Activated naive CD8-positive, alpha-beta T cell treated with anti-CD3 and anti-CD28 coated beads, Interleukin-2, amount 50 U/mL, for 24 hours (primary cell): Measurements from ENCODE around the gene COG1.
A peak's percentile ranks its signal among the peaks of the same experiment; 100 is the strongest.

ENCODE experiments used
- ATAC-seq: fragments of 150-1000 bp; cut with Tn5 transposase; one replicate; pipeline ENCODE4 v1.10.0; 2021
- DNase-seq: peaks from one replicate; pipeline ENCODE4 v3.0.0; 2021
- H3K27ac Mint-ChIP-seq: one replicate; pipeline ENCODE4 v1.8.0; 2021; ENCODE audit warnings: mild to moderate bottlenecking, mixed read lengths
- H3K27me3 Mint-ChIP-seq: one replicate; pipeline ENCODE4 v1.8.0; 2021; ENCODE audit warnings: mixed read lengths
- H3K36me3 Mint-ChIP-seq: one replicate; pipeline ENCODE4 v1.8.0; 2021; ENCODE audit warnings: low read depth, mixed read lengths
- H3K4me1 Mint-ChIP-seq: one replicate; pipeline ENCODE4 v1.8.0; 2021; ENCODE audit warnings: mixed read lengths
- H3K4me3 Mint-ChIP-seq: one replicate; pipeline ENCODE4 v1.8.0; 2021; ENCODE audit warnings: mild to moderate bottlenecking, moderate library complexity, mixed read lengths
- H3K9me3 Mint-ChIP-seq: one replicate; pipeline ENCODE4 v1.8.0; 2021; ENCODE audit warnings: mixed read lengths

Gene COG1

GRCh38 chr17:73223626-73224230 lies 30.9 kb downstream of the COG1 start:
- Mint-ChIP-seq H3K27ac (no peak overlapping the region), H3K4me3 (no peak overlapping the region)
- ATAC-seq, result no peak

GRCh38 chr17:73224237-73224636 lies 31.4 kb downstream of the COG1 start:
- Mint-ChIP-seq H3K4me1 (peaks cover 41% of the 10 kb centered on the region), H3K36me3 (peaks cover 5% of the 10 kb centered on the region), H3K9me3 (no peaks in the 10 kb centered on the region), H3K27ac (no peak overlapping the region), H3K27me3 (no peaks in the 10 kb centered on the region), H3K4me3 (no peak overlapping the region)
- DNase-seq (no peak), ATAC-seq (no peak)

More at GRCh38 chr17:73223626-73224230, 30.9 kb downstream of the COG1 start:
- Mint-ChIP-seq H3K4me1 (peaks cover 36% of the 10 kb centered on the region), H3K9me3 (no peaks in the 10 kb centered on the region), H3K36me3 (peaks cover 5% of the 10 kb centered on the region), H3K27me3 (no peaks in the 10 kb centered on the region)
- no peak for DNase-seq

GRCh38 chr17:73224663-73225305 lies 31.9 kb downstream of the COG1 start:
- Mint-ChIP-seq H3K4me1 (peaks cover 44% of the 10 kb centered on the region), H3K4me3 (no peak overlapping the region), H3K27ac (no peak overlapping the region), H3K9me3 (no peaks in the 10 kb centered on the region), H3K36me3 (peaks cover 5% of the 10 kb centered on the region), H3K27me3 (no peaks in the 10 kb centered on the region)
- DNase-seq, result no peak
- ATAC-seq, result no peak

GRCh38 chr17:73226556-73227172 lies 33.8 kb downstream of the COG1 start:
- no peaks in the 10 kb centered on the region for H3K27me3 Mint-ChIP-seq
- H3K4me3 Mint-ChIP-seq, result no peak overlapping the region
- ATAC-seq, result peak; percentile 27

GRCh38 chr17:73227379-73227778 lies 34.5 kb downstream of the COG1 start:
- no peak for DNase-seq
- Mint-ChIP-seq H3K9me3 (no peaks in the 10 kb centered on the region), H3K27ac (no peak overlapping the region), H3K4me1 (peaks cover 57% of the 10 kb centered on the region), H3K27me3 (no peaks in the 10 kb centered on the region), H3K4me3 (peak overlapping the region; percentile 52), H3K36me3 (peaks cover 5% of the 10 kb centered on the region)
- ATAC-seq, result no peak

More at GRCh38 chr17:73226556-73227172, 33.8 kb downstream of the COG1 start:
- no peaks in the 10 kb centered on the region for H3K9me3 Mint-ChIP-seq
- H3K4me1 Mint-ChIP-seq, result peaks cover 60% of the 10 kb centered on the region
- DNase-seq, result no peak
- no peak overlapping the region for H3K27ac Mint-ChIP-seq
- H3K36me3 Mint-ChIP-seq, result peaks cover 5% of the 10 kb centered on the region

GRCh38 chr17:73227944-73228343 lies 35.1 kb downstream of the COG1 start:
- ATAC-seq (no peak), DNase-seq (no peak)
- Mint-ChIP-seq H3K27me3 (no peaks in the 10 kb centered on the region), H3K4me3 (no peak overlapping the region), H3K27ac (no peak overlapping the region), H3K9me3 (no peaks in the 10 kb centered on the region), H3K36me3 (peaks cover 5% of the 10 kb centered on the region), H3K4me1 (peaks cover 59% of the 10 kb centered on the region)

- no peak overlapping the region for H3K4me3 Mint-ChIP-seq
- H3K4me1 Mint-ChIP-seq, result peaks cover 67% of the 10 kb centered on the region
- ATAC-seq, result no peak
- H3K9me3 Mint-ChIP-seq, result no peaks in the 10 kb centered on the region
- H3K36me3 Mint-ChIP-seq, result peaks cover 5% of the 10 kb centered on the region
- no peaks in the 10 kb centered on the region for H3K27me3 Mint-ChIP-seq
- peak; percentile 18 for DNase-seq
- H3K27ac Mint-ChIP-seq, result peak overlapping the region; percentile 10
These were observed 35.9 kb downstream of the COG1 start for GRCh38 chr17:73228748-73229236.

- Mint-ChIP-seq H3K27me3 (no peaks in the 10 kb centered on the region), H3K27ac (peak overlapping the region; percentile 22), H3K4me3 (peak overlapping the region; percentile 95), H3K9me3 (no peaks in the 10 kb centered on the region), H3K36me3 (peaks cover 8% of the 10 kb centered on the region), H3K4me1 (peaks cover 68% of the 10 kb centered on the region)
- DNase-seq (no peak), ATAC-seq (no peak)
These were observed 37.2 kb downstream of the COG1 start for GRCh38 chr17:73230088-73230487.

GRCh38 chr17:73231395-73231794 lies 38.5 kb downstream of the COG1 start:
- peaks cover 66% of the 10 kb centered on the region for H3K4me1 Mint-ChIP-seq
- peak overlapping the region; percentile 95 for H3K4me3 Mint-ChIP-seq
- peaks cover 20% of the 10 kb centered on the region for H3K36me3 Mint-ChIP-seq
- no peaks in the 10 kb centered on the region for H3K9me3 Mint-ChIP-seq
- ATAC-seq, result no peak
- peak overlapping the region; percentile 97 for H3K27ac Mint-ChIP-seq
- no peaks in the 10 kb centered on the region for H3K27me3 Mint-ChIP-seq
- DNase-seq, result peak; percentile 13

GRCh38 chr17:73231841-73232586 lies 39.2 kb downstream of the COG1 start:
- Mint-ChIP-seq H3K4me3 (peak overlapping the region; percentile 95), H3K36me3 (peaks cover 21% of the 10 kb centered on the region)
- peak; percentile 86 for ATAC-seq

GRCh38 chr17:73232587-73233373 lies 39.9 kb downstream of the COG1 start:
- DNase-seq (no peak), ATAC-seq (peak; percentile 34)
- peaks cover 64% of the 10 kb centered on the region for H3K4me1 Mint-ChIP-seq
- H3K9me3 Mint-ChIP-seq, result no peaks in the 10 kb centered on the region
- H3K27me3 Mint-ChIP-seq, result no peaks in the 10 kb centered on the region
- H3K4me3 Mint-ChIP-seq, result peak overlapping the region; percentile 95
- peaks cover 25% of the 10 kb centered on the region for H3K36me3 Mint-ChIP-seq
- peak overlapping the region; percentile 97 for H3K27ac Mint-ChIP-seq

More at GRCh38 chr17:73231841-73232586, 39.2 kb downstream of the COG1 start:
- Mint-ChIP-seq H3K4me1 (peaks cover 66% of the 10 kb centered on the region), H3K9me3 (no peaks in the 10 kb centered on the region), H3K27me3 (no peaks in the 10 kb centered on the region), H3K27ac (peak overlapping the region; percentile 97)
- peak; percentile 99 for DNase-seq

- no peak for DNase-seq
- Mint-ChIP-seq H3K36me3 (peaks cover 37% of the 10 kb centered on the region), H3K9me3 (no peaks in the 10 kb centered on the region), H3K27me3 (no peaks in the 10 kb centered on the region), H3K4me1 (peaks cover 58% of the 10 kb centered on the region), H3K27ac (no peak overlapping the region), H3K4me3 (no peak overlapping the region)
- ATAC-seq, result no peak
These were observed 41.9 kb downstream of the COG1 start for GRCh38 chr17:73234736-73235135.

- no peaks in the 10 kb centered on the region for H3K9me3 Mint-ChIP-seq
- H3K27me3 Mint-ChIP-seq, result no peaks in the 10 kb centered on the region
- H3K36me3 Mint-ChIP-seq, result peaks cover 53% of the 10 kb centered on the region
- peak overlapping the region; percentile 38 for H3K4me3 Mint-ChIP-seq
- H3K4me1 Mint-ChIP-seq, result peaks cover 50% of the 10 kb centered on the region
- ATAC-seq (no peak), DNase-seq (no peak)
- H3K27ac Mint-ChIP-seq, result peak overlapping the region; percentile 18
These were observed 44.9 kb downstream of the COG1 start for GRCh38 chr17:73237714-73238113.

GRCh38 chr17:73240561-73240960 lies 47.7 kb downstream of the COG1 start:
- Mint-ChIP-seq H3K27me3 (no peaks in the 10 kb centered on the region), H3K27ac (no peak overlapping the region), H3K36me3 (peaks cover 48% of the 10 kb centered on the region), H3K4me3 (no peak overlapping the region), H3K4me1 (peaks cover 35% of the 10 kb centered on the region), H3K9me3 (no peaks in the 10 kb centered on the region)
- no peak for DNase-seq
- no peak for ATAC-seq
